Activated naive CD8-positive, alpha-beta T cell (primary cell): ENCODE data around the gene INSR.
"Not testable (repeated sequence)": the region's sequence is repeated elsewhere in the genome, so short reads cannot be mapped to it uniquely, and the experiment has no call there.

Experiments used
- H3K27ac Mint-ChIP-seq: one replicate; pipeline ENCODE4 v1.8.0; 2021; ENCODE audit warnings: mixed read lengths
- H3K27me3 Mint-ChIP-seq: one replicate; pipeline ENCODE4 v1.8.0; 2021; ENCODE audit warnings: mixed read lengths
- H3K36me3 Mint-ChIP-seq: one replicate; pipeline ENCODE4 v1.8.0; 2021; ENCODE audit warnings: mixed read lengths
- H3K4me1 Mint-ChIP-seq: one replicate; pipeline ENCODE4 v1.8.0; 2021; ENCODE audit warnings: low read depth, mixed read lengths
- H3K4me3 Mint-ChIP-seq: one replicate; pipeline ENCODE4 v1.8.0; 2021; ENCODE audit warnings: mild to moderate bottlenecking, mixed read lengths
- H3K9me3 Mint-ChIP-seq: one replicate; pipeline ENCODE4 v1.8.0; 2021; ENCODE audit warnings: low read depth, mixed read lengths

INSR gene

GRCh38 chr19:7255119-7255518 lies 39.1 kb downstream of the INSR start:
- H3K9me3 Mint-ChIP-seq, result no peaks in the 10 kb centered on the region
- H3K27me3 Mint-ChIP-seq, result no peaks in the 10 kb centered on the region
- no peak overlapping the region for H3K27ac Mint-ChIP-seq
- H3K4me3 Mint-ChIP-seq, result no peak overlapping the region
- no peaks in the 10 kb centered on the region for H3K4me1 Mint-ChIP-seq
- H3K36me3 Mint-ChIP-seq, result no peaks in the 10 kb centered on the region

- no peak overlapping the region for H3K4me3 Mint-ChIP-seq
- H3K9me3 Mint-ChIP-seq, result no peaks in the 10 kb centered on the region
- no peaks in the 10 kb centered on the region for H3K4me1 Mint-ChIP-seq
- H3K27me3 Mint-ChIP-seq, result no peaks in the 10 kb centered on the region
- no peaks in the 10 kb centered on the region for H3K36me3 Mint-ChIP-seq
- H3K27ac Mint-ChIP-seq, result no peak overlapping the region
Measured at GRCh38 chr19:7254590-7254989, 39.6 kb downstream of the INSR start.

GRCh38 chr19:7252364-7252763 lies 41.9 kb downstream of the INSR start:
- Mint-ChIP-seq H3K36me3 (no peaks in the 10 kb centered on the region), H3K4me3 (no peak overlapping the region), H3K9me3 (no peaks in the 10 kb centered on the region), H3K27ac (no peak overlapping the region), H3K4me1 (no peaks in the 10 kb centered on the region), H3K27me3 (no peaks in the 10 kb centered on the region)

- Mint-ChIP-seq H3K36me3 (no peaks in the 10 kb centered on the region), H3K27me3 (no peaks in the 10 kb centered on the region), H3K4me3 (no peak overlapping the region), H3K9me3 (no peaks in the 10 kb centered on the region), H3K27ac (no peak overlapping the region), H3K4me1 (no peaks in the 10 kb centered on the region)
Measured at GRCh38 chr19:7251494-7251893, 42.7 kb downstream of the INSR start.

GRCh38 chr19:7250951-7251350 lies 43.3 kb downstream of the INSR start:
- H3K27me3 Mint-ChIP-seq, result no peaks in the 10 kb centered on the region
- H3K4me1 Mint-ChIP-seq, result no peaks in the 10 kb centered on the region
- H3K9me3 Mint-ChIP-seq, result no peaks in the 10 kb centered on the region
- H3K4me3 Mint-ChIP-seq, result no peak overlapping the region
- H3K36me3 Mint-ChIP-seq, result peaks cover 3% of the 10 kb centered on the region
- no peak overlapping the region for H3K27ac Mint-ChIP-seq

- no peak overlapping the region for H3K4me3 Mint-ChIP-seq
- no peaks in the 10 kb centered on the region for H3K27me3 Mint-ChIP-seq
- peaks cover 3% of the 10 kb centered on the region for H3K36me3 Mint-ChIP-seq
- no peaks in the 10 kb centered on the region for H3K4me1 Mint-ChIP-seq
- no peaks in the 10 kb centered on the region for H3K9me3 Mint-ChIP-seq
- no peak overlapping the region for H3K27ac Mint-ChIP-seq
Measured at GRCh38 chr19:7250057-7250596, 44.1 kb downstream of the INSR start.

- Mint-ChIP-seq H3K9me3 (no peaks in the 10 kb centered on the region), H3K4me3 (no peak overlapping the region), H3K27me3 (no peaks in the 10 kb centered on the region), H3K36me3 (peaks cover 3% of the 10 kb centered on the region), H3K4me1 (no peaks in the 10 kb centered on the region), H3K27ac (no peak overlapping the region)
Measured at GRCh38 chr19:7247155-7247554, 47.1 kb downstream of the INSR start.

- Mint-ChIP-seq H3K27me3 (no peaks in the 10 kb centered on the region), H3K27ac (no peak overlapping the region), H3K36me3 (peaks cover 3% of the 10 kb centered on the region), H3K4me3 (no peak overlapping the region), H3K9me3 (no peaks in the 10 kb centered on the region), H3K4me1 (no peaks in the 10 kb centered on the region)
Measured at GRCh38 chr19:7246601-7247000, 47.6 kb downstream of the INSR start.

- no peaks in the 10 kb centered on the region for H3K27me3 Mint-ChIP-seq
- no peaks in the 10 kb centered on the region for H3K4me1 Mint-ChIP-seq
- H3K4me3 Mint-ChIP-seq, result no peak overlapping the region
- H3K9me3 Mint-ChIP-seq, result peaks cover 5% of the 10 kb centered on the region
- H3K36me3 Mint-ChIP-seq, result peaks cover 7% of the 10 kb centered on the region
- no peak overlapping the region for H3K27ac Mint-ChIP-seq
Measured at GRCh38 chr19:7242601-7243258, 51.5 kb downstream of the INSR start.

GRCh38 chr19:7238051-7238450 lies 56.2 kb downstream of the INSR start:
- no peak overlapping the region for H3K4me3 Mint-ChIP-seq
- H3K36me3 Mint-ChIP-seq, result peaks cover 6% of the 10 kb centered on the region
- H3K9me3 Mint-ChIP-seq, result peaks cover 5% of the 10 kb centered on the region
- H3K27me3 Mint-ChIP-seq, result no peaks in the 10 kb centered on the region
- H3K4me1 Mint-ChIP-seq, result no peaks in the 10 kb centered on the region
- H3K27ac Mint-ChIP-seq, result no peak overlapping the region

GRCh38 chr19:7236153-7236552 lies 58.1 kb downstream of the INSR start:
- no peaks in the 10 kb centered on the region for H3K27me3 Mint-ChIP-seq

GRCh38 chr19:7230826-7231225 lies 63.4 kb downstream of the INSR start:
- Mint-ChIP-seq H3K4me3 (no peak overlapping the region), H3K4me1 (peaks cover 2% of the 10 kb centered on the region), H3K36me3 (no peaks in the 10 kb centered on the region), H3K27me3 (peaks cover 2% of the 10 kb centered on the region), H3K9me3 (no peaks in the 10 kb centered on the region), H3K27ac (no peak overlapping the region)

More at GRCh38 chr19:7236153-7236552, 58.1 kb downstream of the INSR start:
- Mint-ChIP-seq H3K4me1 (no peaks in the 10 kb centered on the region), H3K36me3 (peaks cover 6% of the 10 kb centered on the region), H3K27ac (no peak overlapping the region), H3K9me3 (peaks cover 5% of the 10 kb centered on the region), H3K4me3 (no peak overlapping the region)

GRCh38 chr19:7229735-7230134 lies 64.5 kb downstream of the INSR start:
- Mint-ChIP-seq H3K4me3 (no peak overlapping the region), H3K27me3 (peaks cover 2% of the 10 kb centered on the region), H3K9me3 (no peaks in the 10 kb centered on the region), H3K4me1 (peaks cover 8% of the 10 kb centered on the region), H3K27ac (no peak overlapping the region), H3K36me3 (no peaks in the 10 kb centered on the region)

- Mint-ChIP-seq H3K4me1 (peaks cover 8% of the 10 kb centered on the region), H3K4me3 (no peak overlapping the region), H3K27ac (no peak overlapping the region), H3K27me3 (peaks cover 2% of the 10 kb centered on the region), H3K36me3 (no peaks in the 10 kb centered on the region), H3K9me3 (no peaks in the 10 kb centered on the region)
Measured at GRCh38 chr19:7228935-7229541, 65.2 kb downstream of the INSR start.

GRCh38 chr19:7227735-7228134 lies 66.5 kb downstream of the INSR start:
- H3K27ac Mint-ChIP-seq, result no peak overlapping the region
- no peaks in the 10 kb centered on the region for H3K9me3 Mint-ChIP-seq
- H3K4me1 Mint-ChIP-seq, result peaks cover 8% of the 10 kb centered on the region
- no peaks in the 10 kb centered on the region for H3K36me3 Mint-ChIP-seq
- no peak overlapping the region for H3K4me3 Mint-ChIP-seq
- H3K27me3 Mint-ChIP-seq, result peaks cover 2% of the 10 kb centered on the region

- H3K4me1 Mint-ChIP-seq, H3K36me3 Mint-ChIP-seq, H3K9me3 Mint-ChIP-seq, H3K4me3 Mint-ChIP-seq, H3K27ac Mint-ChIP-seq, H3K27me3 Mint-ChIP-seq: not testable (repeated sequence)
Measured at GRCh38 chr19:7227149-7227548, 67.1 kb downstream of the INSR start.
